ENCODE data around the gene GRM1. TPM values are rescaled to one million over a fixed set of nuclear protein-coding genes. Genes with fewer than 3 reads are reported as not detected.
A peak's percentile ranks its signal among the peaks of the same experiment; 100 is the strongest.

GRM1 gene
- total RNA-seq, 2 donors from 2014 or later, result 0.57 to 0.62 TPM

- Histone ChIP-seq H3K9ac (ENCODE audit: extremely low read depth, low read length, poor library complexity, severe bottlenecking) (no peak overlapping the region), H3K4me1 (ENCODE audit: control insufficient read depth, insufficient read depth, low read length) (peaks cover 3% of the 10 kb centered on the region), H3K36me3 (ENCODE audit: control insufficient read depth, insufficient read depth, low read length) (no peaks in the 10 kb centered on the region), H3K9me3 (ENCODE audit: control insufficient read depth, low read length) (peaks cover 19% of the 10 kb centered on the region), H3K4me3 (ENCODE audit: low read length) (no peak overlapping the region), H3K27me3 (ENCODE audit: control insufficient read depth, insufficient read depth, low read length, poor library complexity, severe bottlenecking) (no peaks in the 10 kb centered on the region), H3K27ac (ENCODE audit: low read depth, low read length) (no peak overlapping the region)
- peak; percentile 38 for DNase-seq
- Mint-ChIP-seq H3K4me3 (no peak overlapping the region), H3K9me3 (peaks cover 21% of the 10 kb centered on the region), H3K27ac (no peak overlapping the region), H3K27me3 (ENCODE audit: insufficient read depth) (no peaks in the 10 kb centered on the region), H3K36me3 (ENCODE audit: low read depth) (peaks cover 7% of the 10 kb centered on the region), H3K4me1 (peaks cover 10% of the 10 kb centered on the region)
- TF ChIP-seq, protein P1, sequence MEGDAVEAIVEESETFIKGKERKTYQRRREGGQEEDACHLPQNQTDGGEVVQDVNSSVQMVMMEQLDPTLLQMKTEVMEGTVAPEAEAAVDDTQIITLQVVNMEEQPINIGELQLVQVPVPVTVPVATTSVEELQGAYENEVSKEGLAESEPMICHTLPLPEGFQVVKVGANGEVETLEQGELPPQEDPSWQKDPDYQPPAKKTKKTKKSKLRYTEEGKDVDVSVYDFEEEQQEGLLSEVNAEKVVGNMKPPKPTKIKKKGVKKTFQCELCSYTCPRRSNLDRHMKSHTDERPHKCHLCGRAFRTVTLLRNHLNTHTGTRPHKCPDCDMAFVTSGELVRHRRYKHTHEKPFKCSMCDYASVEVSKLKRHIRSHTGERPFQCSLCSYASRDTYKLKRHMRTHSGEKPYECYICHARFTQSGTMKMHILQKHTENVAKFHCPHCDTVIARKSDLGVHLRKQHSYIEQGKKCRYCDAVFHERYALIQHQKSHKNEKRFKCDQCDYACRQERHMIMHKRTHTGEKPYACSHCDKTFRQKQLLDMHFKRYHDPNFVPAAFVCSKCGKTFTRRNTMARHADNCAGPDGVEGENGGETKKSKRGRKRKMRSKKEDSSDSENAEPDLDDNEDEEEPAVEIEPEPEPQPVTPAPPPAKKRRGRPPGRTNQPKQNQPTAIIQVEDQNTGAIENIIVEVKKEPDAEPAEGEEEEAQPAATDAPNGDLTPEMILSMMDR (conservative IDR thresholded peaks at IDR 0.05), result no peak
- WGBS, 2 experiments (ENCODE audit: insufficient coverage in 1 of 2, insufficient read length in 1 of 2), result 86 to 91% methylated on average over 1 of the region's 1 CpG
Measured at GRCh38 chr6:146345598-146345997, 316.7 kb downstream of the GRM1 start.

- Mint-ChIP-seq H3K4me3 (no peak overlapping the region), H3K36me3 (ENCODE audit: low read depth) (peaks cover 7% of the 10 kb centered on the region), H3K9me3 (peaks cover 21% of the 10 kb centered on the region), H3K4me1 (peaks cover 25% of the 10 kb centered on the region), H3K27ac (no peak overlapping the region), H3K27me3 (ENCODE audit: insufficient read depth) (no peaks in the 10 kb centered on the region)
- DNase-seq, result no peak
- Histone ChIP-seq H3K9ac (ENCODE audit: extremely low read depth, low read length, poor library complexity, severe bottlenecking) (no peak overlapping the region), H3K4me1 (ENCODE audit: control insufficient read depth, insufficient read depth, low read length) (peaks cover 5% of the 10 kb centered on the region), H3K9me3 (ENCODE audit: control insufficient read depth, low read length) (peaks cover 19% of the 10 kb centered on the region), H3K36me3 (ENCODE audit: control insufficient read depth, insufficient read depth, low read length) (no peaks in the 10 kb centered on the region), H3K27ac (ENCODE audit: low read depth, low read length) (no peak overlapping the region), H3K4me3 (ENCODE audit: low read length) (no peak overlapping the region), H3K27me3 (ENCODE audit: control insufficient read depth, insufficient read depth, low read length, poor library complexity, severe bottlenecking) (no peaks in the 10 kb centered on the region)
- WGBS, 2 experiments (ENCODE audit: insufficient coverage in 1 of 2, insufficient read length in 1 of 2), result 83 to 90% methylated on average over 1 to 2 of the region's 2 CpGs
- TF ChIP-seq, protein P1 (conservative IDR thresholded peaks at IDR 0.05), result no peak
Measured at GRCh38 chr6:146347090-146347489, 318.2 kb downstream of the GRM1 start.

DNA sequence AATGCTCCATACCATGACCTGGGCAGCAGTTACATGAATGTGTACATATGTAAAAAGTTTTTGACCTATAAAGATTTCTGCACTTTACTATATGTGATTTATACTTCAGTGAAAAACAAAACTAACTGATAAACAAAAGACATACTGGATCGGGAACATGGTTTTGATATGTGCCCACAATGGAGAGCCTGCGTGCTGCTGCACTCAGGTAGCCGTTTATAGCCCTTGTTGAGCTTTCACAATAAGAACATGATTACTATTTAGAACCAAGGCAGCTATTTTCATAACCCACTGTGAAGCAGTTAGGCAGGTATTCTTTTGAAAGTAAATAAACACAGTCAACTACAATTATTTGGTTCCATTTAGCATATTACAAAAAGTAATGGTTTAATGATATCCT is 318.8 kb downstream of the GRM1 start:
- no peak overlapping the region for H3K27ac ChIP-seq (ENCODE audit: low read depth, low read length)
- no peaks in the 10 kb centered on the region for H3K27me3 ChIP-seq (ENCODE audit: control insufficient read depth, insufficient read depth, low read length, poor library complexity, severe bottlenecking)
- H3K36me3 ChIP-seq (ENCODE audit: control insufficient read depth, insufficient read depth, low read length), result no peaks in the 10 kb centered on the region
- H3K4me1 ChIP-seq (ENCODE audit: control insufficient read depth, insufficient read depth, low read length), result peaks cover 5% of the 10 kb centered on the region
- Mint-ChIP-seq H3K4me3 (no peak overlapping the region), H3K9me3 (peaks cover 21% of the 10 kb centered on the region), H3K4me1 (peaks cover 28% of the 10 kb centered on the region), H3K36me3 (ENCODE audit: low read depth) (peaks cover 7% of the 10 kb centered on the region), H3K27ac (no peak overlapping the region), H3K27me3 (ENCODE audit: insufficient read depth) (no peaks in the 10 kb centered on the region)
- DNase-seq, result no peak
- no peak overlapping the region for H3K9ac ChIP-seq (ENCODE audit: extremely low read depth, low read length, poor library complexity, severe bottlenecking)
- no peak overlapping the region for H3K4me3 ChIP-seq (ENCODE audit: low read length)
- TF ChIP-seq, protein P1 (conservative IDR thresholded peaks at IDR 0.05), result no peak
- H3K9me3 ChIP-seq (ENCODE audit: control insufficient read depth, low read length), result peaks cover 19% of the 10 kb centered on the region
- 98 to 100% methylated on average over 3 of the region's 3 CpGs for WGBS, 2 experiments (ENCODE audit: insufficient coverage in 1 of 2, insufficient read length in 1 of 2)

All from endodermal cell (in vitro differentiated cells).